Stimulated activated CD8-positive, alpha-beta memory T cell treated with anti-CD3 and anti-CD28 coated beads, Interleukin-12 subunit alpha, Interleukin-12 subunit beta, amount 100 ng/mL, for 24 hours (primary cell): Measurements from ENCODE around the gene MAN2B2.

Experiments
- DNase-seq: peaks from one replicate; pipeline ENCODE4 v3.0.0-alpha.2; 2020; ENCODE audit errors: extremely low read depth

The MAN2B2 gene

GRCh38 chr4:6546681-6547447 lies 28.1 kb upstream of the MAN2B2 start:
- no peak for DNase-seq

- DNase-seq = no peak
These were observed 26.6 kb upstream of the MAN2B2 start for GRCh38 chr4:6548201-6548881.

- DNase-seq = no peak
These were observed 26.1 kb upstream of the MAN2B2 start for GRCh38 chr4:6548882-6549230.

- no peak for DNase-seq
These were observed 25.5 kb upstream of the MAN2B2 start for GRCh38 chr4:6549445-6549844.

GRCh38 chr4:6549890-6550620 lies 24.9 kb upstream of the MAN2B2 start:
- no peak for DNase-seq

- DNase-seq = no peak
These were observed 24.2 kb upstream of the MAN2B2 start for GRCh38 chr4:6550821-6551220.

- DNase-seq = no peak
These were observed 23.3 kb upstream of the MAN2B2 start for GRCh38 chr4:6551660-6552059.

- DNase-seq = no peak
These were observed 19.5 kb upstream of the MAN2B2 start for GRCh38 chr4:6555519-6555918.

- no peak for DNase-seq
These were observed 18.7 kb upstream of the MAN2B2 start for GRCh38 chr4:6556263-6556662.

- no peak for DNase-seq
These were observed 17.8 kb upstream of the MAN2B2 start for GRCh38 chr4:6557185-6557584.

GRCh38 chr4:6557856-6558255 lies 17.1 kb upstream of the MAN2B2 start:
- no peak for DNase-seq

- no peak for DNase-seq
These were observed 14.4 kb upstream of the MAN2B2 start for GRCh38 chr4:6560416-6561172.

- DNase-seq = no peak
These were observed 13.8 kb upstream of the MAN2B2 start for GRCh38 chr4:6561173-6561516.

GRCh38 chr4:6561706-6562371 lies 13.2 kb upstream of the MAN2B2 start:
- no peak for DNase-seq

GRCh38 chr4:6562931-6563901 lies 11.8 kb upstream of the MAN2B2 start:
- DNase-seq = no peak

GRCh38 chr4:6563935-6564645 lies 10.9 kb upstream of the MAN2B2 start:
- DNase-seq = no peak

- no peak for DNase-seq
These were observed 9.1 kb upstream of the MAN2B2 start for GRCh38 chr4:6565691-6566390.

- no peak for DNase-seq
These were observed 8.4 kb upstream of the MAN2B2 start for GRCh38 chr4:6566391-6567190.
